Activated naive CD8-positive, alpha-beta T cell treated with anti-CD3 and anti-CD28 coated beads for 36 hours (primary cell): ENCODE data around the gene CRACDL. TPM values are rescaled to one million over a fixed set of nuclear protein-coding genes. Genes with fewer than 3 reads are reported as not detected.
A peak's percentile ranks its signal among the peaks of the same experiment; 100 is the strongest.

Experiments
- DNase-seq: peaks from one replicate; pipeline ENCODE4 v3.0.0; 2021
- H3K27ac Mint-ChIP-seq: one replicate; pipeline ENCODE4 v1.8.0; 2022; ENCODE audit warnings: mild to moderate bottlenecking, moderate library complexity, mixed read lengths
- H3K27me3 Mint-ChIP-seq: one replicate; pipeline ENCODE4 v1.8.0; 2022; ENCODE audit warnings: mild to moderate bottlenecking, mixed read lengths
- H3K36me3 Mint-ChIP-seq: one replicate; pipeline ENCODE4 v1.8.0; 2021; ENCODE audit warnings: mild to moderate bottlenecking, mixed read lengths
- H3K4me1 Mint-ChIP-seq: one replicate; pipeline ENCODE4 v1.8.0; 2021; ENCODE audit warnings: mixed read lengths
- H3K4me3 Mint-ChIP-seq: one replicate; pipeline ENCODE4 v1.8.0; 2022; ENCODE audit warnings: mild to moderate bottlenecking, moderate library complexity, mixed read lengths
- H3K9me3 Mint-ChIP-seq: one replicate; pipeline ENCODE4 v1.8.0; 2022; ENCODE audit warnings: mixed read lengths
- total RNA-seq, 2 experiments: library from RNA; stranded (reverse); gene quantifications; one replicate each; pipeline ENCODE4 v1.2.3, GENCODE V29; 2021

Gene CRACDL
- under 1 TPM; 0.30 to 0.33 TPM for total RNA-seq

- no peak within 1 kb of the TSS for H3K27ac Mint-ChIP-seq
- H3K36me3 Mint-ChIP-seq: no peaks in the 10 kb centered on the region
- H3K9me3 Mint-ChIP-seq: no peaks in the 10 kb centered on the region
- peaks cover 61% of the 10 kb centered on the region for H3K27me3 Mint-ChIP-seq
- peaks cover 10% of the 10 kb centered on the region for H3K4me1 Mint-ChIP-seq
- peak; percentile 38 for DNase-seq
- H3K4me3 Mint-ChIP-seq: peak within 1 kb of the TSS; percentile 64
These were observed at the start of gene CRACDL for GRCh38 chr2:98935777-98936352. Gene CRACDL (minus strand): TSS chr2:98936225. CDS start chr2:98846800, 89,425 bp downstream.

- no peak overlapping the region for H3K27ac Mint-ChIP-seq
- peaks cover 4% of the 10 kb centered on the region for H3K27me3 Mint-ChIP-seq
- no peak for DNase-seq
- H3K4me1 Mint-ChIP-seq: no peaks in the 10 kb centered on the region
- H3K9me3 Mint-ChIP-seq: peaks cover 40% of the 10 kb centered on the region
- no peak overlapping the region for H3K4me3 Mint-ChIP-seq
- H3K36me3 Mint-ChIP-seq: peaks cover 1% of the 10 kb centered on the region
These were observed 39.6 kb upstream of the CRACDL start for GRCh38 chr2:98975611-98976010.

GRCh38 chr2:98972582-98973167 is 36.6 kb upstream of the CRACDL start:
- no peak overlapping the region for H3K27ac Mint-ChIP-seq
- H3K4me1 Mint-ChIP-seq: no peaks in the 10 kb centered on the region
- H3K9me3 Mint-ChIP-seq: peaks cover 46% of the 10 kb centered on the region
- H3K36me3 Mint-ChIP-seq: peaks cover 1% of the 10 kb centered on the region
- peaks cover 9% of the 10 kb centered on the region for H3K27me3 Mint-ChIP-seq
- H3K4me3 Mint-ChIP-seq: no peak overlapping the region
- DNase-seq: no peak

- Mint-ChIP-seq H3K27ac (no peak overlapping the region), H3K9me3 (peaks cover 19% of the 10 kb centered on the region), H3K4me3 (no peak overlapping the region)
These were observed 23.9 kb upstream of the CRACDL start for GRCh38 chr2:98959810-98960507.

GRCh38 chr2:98952966-98953365 is 16.9 kb upstream of the CRACDL start:
- Mint-ChIP-seq H3K36me3 (no peaks in the 10 kb centered on the region), H3K27ac (no peak overlapping the region), H3K4me3 (no peak overlapping the region), H3K4me1 (no peaks in the 10 kb centered on the region), H3K9me3 (no peaks in the 10 kb centered on the region), H3K27me3 (peaks cover 19% of the 10 kb centered on the region)
- no peak for DNase-seq

More at GRCh38 chr2:98959810-98960507, 23.9 kb upstream of the CRACDL start:
- Mint-ChIP-seq H3K27me3 (no peaks in the 10 kb centered on the region), H3K36me3 (no peaks in the 10 kb centered on the region), H3K4me1 (peaks cover 4% of the 10 kb centered on the region)
- no peak for DNase-seq

- DNase-seq: no peak
- H3K4me1 Mint-ChIP-seq: no peaks in the 10 kb centered on the region
- no peaks in the 10 kb centered on the region for H3K36me3 Mint-ChIP-seq
- no peak overlapping the region for H3K4me3 Mint-ChIP-seq
- no peaks in the 10 kb centered on the region for H3K9me3 Mint-ChIP-seq
- H3K27ac Mint-ChIP-seq: no peak overlapping the region
- H3K27me3 Mint-ChIP-seq: peaks cover 28% of the 10 kb centered on the region
These were observed 13.1 kb upstream of the CRACDL start for GRCh38 chr2:98948956-98949739.

GRCh38 chr2:98947554-98947953 is 11.5 kb upstream of the CRACDL start:
- Mint-ChIP-seq H3K36me3 (no peaks in the 10 kb centered on the region), H3K4me1 (no peaks in the 10 kb centered on the region), H3K27me3 (peaks cover 28% of the 10 kb centered on the region), H3K4me3 (no peak overlapping the region), H3K9me3 (no peaks in the 10 kb centered on the region), H3K27ac (no peak overlapping the region)
- no peak for DNase-seq

GRCh38 chr2:98946855-98947254 is 10.8 kb upstream of the CRACDL start:
- Mint-ChIP-seq H3K4me1 (no peaks in the 10 kb centered on the region), H3K27ac (no peak overlapping the region), H3K9me3 (no peaks in the 10 kb centered on the region), H3K36me3 (no peaks in the 10 kb centered on the region), H3K4me3 (no peak overlapping the region), H3K27me3 (peaks cover 25% of the 10 kb centered on the region)
- no peak for DNase-seq

- H3K9me3 Mint-ChIP-seq: no peaks in the 10 kb centered on the region
- no peaks in the 10 kb centered on the region for H3K4me1 Mint-ChIP-seq
- H3K27ac Mint-ChIP-seq: no peak overlapping the region
- no peak overlapping the region for H3K4me3 Mint-ChIP-seq
- no peak for DNase-seq
- peaks cover 15% of the 10 kb centered on the region for H3K27me3 Mint-ChIP-seq
- no peaks in the 10 kb centered on the region for H3K36me3 Mint-ChIP-seq
These were observed 8.8 kb upstream of the CRACDL start for GRCh38 chr2:98944775-98945174.

- Mint-ChIP-seq H3K27me3 (peaks cover 39% of the 10 kb centered on the region), H3K27ac (no peak overlapping the region), H3K4me3 (no peak overlapping the region)
These were observed 4.1 kb upstream of the CRACDL start for GRCh38 chr2:98940102-98940501.

GRCh38 chr2:98937906-98938305 is 1.9 kb upstream of the CRACDL start:
- H3K27ac Mint-ChIP-seq: no peak overlapping the region
- H3K27me3 Mint-ChIP-seq: peaks cover 58% of the 10 kb centered on the region
- no peak for DNase-seq
- H3K9me3 Mint-ChIP-seq: no peaks in the 10 kb centered on the region
- no peaks in the 10 kb centered on the region for H3K36me3 Mint-ChIP-seq
- no peak overlapping the region for H3K4me3 Mint-ChIP-seq
- peaks cover 10% of the 10 kb centered on the region for H3K4me1 Mint-ChIP-seq

More at GRCh38 chr2:98940102-98940501, 4.1 kb upstream of the CRACDL start:
- H3K9me3 Mint-ChIP-seq: no peaks in the 10 kb centered on the region
- peaks cover 10% of the 10 kb centered on the region for H3K4me1 Mint-ChIP-seq
- no peak for DNase-seq
- no peaks in the 10 kb centered on the region for H3K36me3 Mint-ChIP-seq

GRCh38 chr2:98936353-98937351 is 627 bp upstream of the CRACDL start:
- Mint-ChIP-seq H3K27me3 (peaks cover 60% of the 10 kb centered on the region), H3K36me3 (no peaks in the 10 kb centered on the region), H3K27ac (no peak overlapping the region), H3K4me3 (peak overlapping the region; percentile 64), H3K9me3 (no peaks in the 10 kb centered on the region), H3K4me1 (peaks cover 10% of the 10 kb centered on the region)
- DNase-seq: peak; percentile 24

- no peaks in the 10 kb centered on the region for H3K9me3 Mint-ChIP-seq
- no peaks in the 10 kb centered on the region for H3K36me3 Mint-ChIP-seq
- H3K4me1 Mint-ChIP-seq: peaks cover 10% of the 10 kb centered on the region
- DNase-seq: no peak
- H3K27me3 Mint-ChIP-seq: peaks cover 65% of the 10 kb centered on the region
- H3K4me3 Mint-ChIP-seq: peak overlapping the region; percentile 40
- no peak overlapping the region for H3K27ac Mint-ChIP-seq
These were observed 784 bp downstream of the CRACDL start for GRCh38 chr2:98935111-98935770.
